GM21786 (cell line): ENCODE results near the gene COQ2.

Experiments used
- ATAC-seq: cut with Tn5 transposase; IDR thresholded peaks from one replicate; pipeline ENCODE4 v1.9.1; 2021; ENCODE audit not compliant: unreplicated experiment

Gene COQ2

GRCh38 chr4:83219344-83220331, 65.0 kb downstream of the COQ2 start:
- no peak for ATAC-seq

- ATAC-seq = peak; percentile 64
These were observed 66.7 kb downstream of the COQ2 start for GRCh38 chr4:83217721-83218522.

- no peak for ATAC-seq
These were observed 67.5 kb downstream of the COQ2 start for GRCh38 chr4:83216959-83217683.

- no peak for ATAC-seq
These were observed 70.5 kb downstream of the COQ2 start for GRCh38 chr4:83214079-83214478.
